Non-pigmented ciliary epithelial cell (primary cell): ENCODE data around the gene ZNF574.
"Not testable (repeated sequence)": the region's sequence is repeated elsewhere in the genome, so short reads cannot be mapped to it uniquely, and the experiment has no call there.

ENCODE experiments used
- DNase-seq: peaks from one replicate; pipeline ENCODE4 v3.0.0-alpha.2; 2010; ENCODE audit warnings: low read depth

The ZNF574 gene

DNA sequence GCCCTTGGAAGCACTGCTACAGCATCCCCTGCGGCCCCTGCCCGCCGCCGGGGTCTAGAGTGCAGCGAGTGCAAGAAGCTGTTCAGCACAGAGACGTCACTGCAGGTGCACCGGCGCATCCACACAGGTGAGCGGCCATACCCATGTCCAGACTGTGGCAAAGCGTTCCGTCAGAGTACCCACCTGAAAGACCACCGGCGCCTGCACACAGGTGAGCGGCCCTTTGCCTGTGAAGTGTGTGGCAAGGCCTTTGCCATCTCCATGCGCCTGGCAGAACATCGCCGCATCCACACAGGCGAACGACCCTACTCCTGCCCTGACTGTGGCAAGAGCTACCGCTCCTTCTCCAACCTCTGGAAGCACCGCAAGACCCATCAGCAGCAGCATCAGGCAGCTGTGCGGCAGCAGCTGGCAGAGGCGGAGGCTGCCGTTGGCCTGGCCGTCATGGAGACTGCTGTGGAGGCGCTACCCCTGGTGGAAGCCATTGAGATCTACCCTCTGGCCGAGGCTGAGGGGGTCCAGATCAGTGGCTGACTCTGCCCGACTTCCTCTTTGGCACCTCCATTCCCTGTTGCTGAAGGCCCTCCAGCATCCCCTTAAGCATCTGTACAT lies 4.9 kb downstream of the ZNF574 start:
- DNase-seq: no peak

DNA sequence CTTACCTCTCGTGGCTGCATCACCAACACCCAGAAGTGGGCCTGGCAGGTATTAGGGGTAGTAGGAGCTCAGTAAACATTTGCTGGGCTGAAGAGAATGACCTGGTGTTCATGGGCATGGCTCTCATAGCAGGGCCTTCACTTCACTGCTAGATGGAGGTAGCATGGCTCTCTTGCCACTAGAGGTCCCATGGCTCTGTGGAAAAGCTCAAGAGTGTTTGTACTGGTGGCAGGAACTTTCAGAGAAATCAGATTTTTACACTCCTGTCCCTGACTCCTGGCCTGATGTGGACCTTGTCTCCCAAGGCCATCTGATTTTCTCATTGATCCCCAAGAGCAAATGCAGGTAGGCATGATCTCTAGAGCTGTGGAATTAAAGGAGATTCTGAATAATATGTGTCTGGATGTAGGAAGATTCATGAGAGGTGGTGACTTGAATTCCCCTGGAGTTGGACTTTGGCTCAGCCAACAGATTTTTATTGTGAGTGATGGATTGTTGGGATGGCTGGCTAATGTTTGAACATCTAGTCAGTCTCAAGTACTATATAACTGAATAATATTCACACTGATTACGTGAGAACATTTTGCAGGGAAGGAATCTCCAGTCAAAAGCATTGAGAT lies 5.7 kb downstream of the ZNF574 start:
- DNase-seq: no peak

DNA sequence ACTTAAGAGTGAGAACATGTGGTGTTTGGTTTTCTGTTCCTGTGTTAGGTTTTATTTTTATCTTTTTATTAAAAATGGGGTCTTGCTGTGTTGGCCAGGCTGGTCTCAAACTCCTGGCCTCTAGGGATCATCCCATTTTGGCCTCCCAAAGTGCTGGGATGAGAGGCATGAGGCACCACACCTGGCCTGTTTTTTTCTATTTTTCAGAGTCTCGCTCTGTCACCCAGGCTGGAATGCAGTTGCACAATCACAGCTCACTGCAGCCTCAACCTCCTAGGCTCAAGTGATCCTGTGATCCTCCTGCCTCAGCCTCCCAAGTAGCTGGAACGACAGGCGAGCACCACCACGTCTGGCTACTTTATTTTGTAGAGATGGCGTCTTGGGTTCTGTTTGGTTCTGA lies 7.6 kb downstream of the ZNF574 start:
- DNase-seq: no peak

DNA sequence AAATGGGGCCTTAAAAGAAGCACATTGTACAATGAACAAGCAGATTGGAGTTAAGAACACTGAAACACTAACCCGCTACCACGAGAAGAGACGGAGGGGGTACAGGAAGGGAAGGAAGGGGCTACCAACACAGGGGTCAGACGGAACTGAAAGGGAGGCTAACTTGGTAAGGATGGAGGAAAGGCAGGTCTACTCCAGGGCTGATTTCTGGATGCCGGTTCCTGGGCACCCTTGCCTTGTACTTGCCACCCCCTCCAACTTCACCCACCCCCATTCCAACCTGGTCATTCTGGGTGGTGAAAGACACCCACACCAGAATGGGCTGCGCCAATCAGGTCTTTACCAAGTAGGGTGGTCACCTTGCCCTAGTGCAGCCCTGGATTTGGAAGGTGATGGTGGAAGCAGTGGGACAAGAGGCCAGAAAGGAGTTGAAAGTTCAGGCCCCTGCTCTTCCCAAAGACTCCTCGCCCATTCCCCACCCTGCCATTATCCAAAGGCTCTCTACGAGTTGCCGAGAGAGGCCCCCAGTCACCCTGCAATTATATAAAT lies 10.3 kb downstream of the ZNF574 start:
- DNase-seq: no peak

DNA sequence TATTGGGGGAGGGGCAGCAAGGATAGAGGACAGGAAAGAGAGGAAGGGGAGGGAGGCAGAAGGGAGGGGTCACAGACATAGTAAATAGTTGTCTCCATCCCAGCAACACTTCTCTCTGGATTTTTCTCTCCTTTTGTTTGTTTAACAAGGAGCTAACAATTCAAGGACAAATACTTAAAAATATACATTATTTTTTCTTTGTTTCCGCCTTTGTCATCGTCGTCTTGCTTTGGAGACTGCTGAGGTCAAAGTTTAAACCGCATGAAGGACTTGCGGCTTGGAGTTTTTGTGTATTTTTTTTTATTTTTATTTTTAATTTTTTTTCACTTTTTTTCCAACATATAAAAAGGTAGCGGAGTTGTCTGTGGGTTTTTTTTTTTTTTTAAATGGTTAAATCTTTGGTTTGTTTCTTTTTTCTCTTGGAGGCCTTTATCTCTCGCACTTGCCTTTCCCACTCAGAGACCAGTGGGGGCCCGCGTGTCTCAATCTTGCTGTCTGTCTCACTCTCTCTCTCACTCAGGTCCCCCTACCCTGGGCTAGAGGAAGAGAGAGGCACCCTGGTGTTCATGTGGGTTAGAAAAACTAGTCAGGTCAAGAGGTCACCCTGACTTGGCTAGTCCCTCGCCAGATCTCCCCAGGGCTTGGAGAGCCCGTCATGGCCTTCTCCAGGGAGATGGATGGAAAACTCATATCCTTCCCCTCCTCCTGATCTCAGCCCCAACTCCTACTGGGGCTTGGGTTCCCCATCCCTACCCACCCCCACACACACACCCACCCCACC lies 11.0 kb downstream of the ZNF574 start:
- DNase-seq: no peak

DNA sequence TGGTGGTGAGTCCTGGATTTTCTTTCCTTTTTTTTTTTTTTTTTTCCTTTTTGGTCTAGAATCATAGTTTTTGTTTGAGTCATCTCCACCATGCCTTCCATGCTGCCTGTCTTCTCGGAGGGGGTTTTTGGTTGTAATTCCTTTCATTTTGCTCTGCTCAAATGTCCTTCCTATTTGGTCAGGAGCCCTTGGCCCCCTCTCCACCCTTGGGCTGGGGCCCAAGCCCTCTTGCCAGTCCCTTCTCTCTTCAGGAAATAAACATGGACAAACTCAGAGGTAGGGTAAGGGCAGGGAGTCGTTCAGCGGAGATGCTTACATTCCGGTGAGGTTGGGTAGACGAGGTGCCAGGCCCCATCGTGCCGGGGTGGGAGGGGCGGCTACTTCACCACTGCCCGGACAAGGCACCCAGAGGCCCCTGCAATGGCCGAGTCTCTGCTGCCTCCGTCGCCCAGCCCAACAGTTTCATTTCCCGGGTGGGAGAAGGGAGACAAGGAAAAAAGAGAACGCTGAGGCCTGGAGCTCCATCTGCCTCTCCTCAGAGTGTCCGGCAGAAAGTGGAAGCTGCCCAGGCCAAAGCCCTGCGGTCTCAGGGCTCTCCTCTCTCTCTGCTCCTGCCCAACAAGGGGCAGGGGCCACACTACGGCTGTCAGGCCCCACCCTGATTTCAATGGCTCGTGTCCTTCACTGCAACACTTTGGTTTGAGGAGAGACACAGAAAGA lies 12.7 kb downstream of the ZNF574 start:
- peak; percentile 60 for DNase-seq

DNA sequence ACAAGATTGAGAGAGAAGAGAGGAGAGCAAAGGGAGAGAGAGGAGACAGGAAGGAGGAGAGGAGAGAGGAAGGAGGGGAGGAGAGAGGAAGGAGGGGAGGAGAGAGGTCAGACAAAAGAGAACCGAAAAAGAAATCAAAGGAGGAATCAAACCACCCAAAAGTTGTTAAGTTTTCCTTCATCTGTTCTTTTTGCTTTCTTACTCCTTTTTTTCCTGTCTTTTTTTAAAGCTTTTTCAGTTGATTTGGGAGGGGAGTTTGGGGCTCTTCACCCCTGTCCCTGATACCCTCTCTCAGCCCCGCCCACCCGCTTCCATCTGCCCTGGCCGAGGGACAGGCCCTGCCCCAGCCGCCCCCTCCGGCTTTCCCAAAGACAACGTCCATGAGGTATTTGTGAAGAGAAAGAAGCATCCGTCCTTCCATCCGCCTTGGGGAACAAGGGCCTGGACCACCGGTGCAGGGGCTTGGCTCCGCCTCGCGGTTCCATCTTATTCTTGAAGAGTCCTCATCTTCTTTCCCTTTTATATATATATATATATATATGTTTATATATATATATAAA lies 13.3 kb downstream of the ZNF574 start:
- DNase-seq: no peak

DNA sequence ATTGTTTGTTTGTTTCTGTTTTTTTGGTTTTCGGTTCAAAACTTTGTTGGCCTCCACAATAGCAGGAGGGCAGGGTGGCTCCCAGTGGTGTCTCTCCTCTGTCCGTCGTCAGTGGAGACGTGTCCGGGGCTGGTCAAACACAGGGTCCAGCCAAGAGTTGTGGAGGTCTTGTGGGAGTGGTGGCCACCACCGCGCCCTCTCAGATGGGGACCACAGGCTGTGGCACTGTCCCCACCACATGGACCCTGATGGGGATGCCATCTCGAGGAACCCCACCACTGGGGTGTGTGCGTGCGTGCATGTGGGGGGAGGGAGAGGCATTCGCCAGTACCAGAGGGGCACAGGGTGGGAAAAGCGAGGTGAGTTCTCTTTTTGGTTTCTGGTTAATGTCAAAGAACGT lies 13.8 kb downstream of the ZNF574 start:
- no peak for DNase-seq

DNA sequence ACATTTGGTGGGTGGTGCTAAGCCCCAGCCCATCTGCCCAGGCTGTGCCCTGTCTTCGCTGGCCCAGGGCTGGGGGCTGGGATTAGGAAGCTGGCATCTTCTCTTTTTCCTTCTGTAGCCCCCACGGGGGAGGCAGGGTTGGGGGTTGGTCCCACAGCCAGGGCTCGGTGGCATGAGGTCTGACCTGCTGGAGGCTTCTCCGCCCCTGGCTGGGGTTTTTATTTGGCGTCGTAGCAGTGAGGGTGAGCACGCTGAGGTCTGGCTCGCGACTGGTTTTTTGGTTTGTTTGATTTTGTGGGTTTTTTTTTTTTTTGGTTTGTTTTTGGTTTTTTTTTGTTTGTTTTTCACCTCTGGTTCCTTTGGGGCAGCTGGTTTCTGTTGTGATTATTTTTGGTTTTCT lies 14.7 kb downstream of the ZNF574 start:
- DNase-seq: no peak

DNA sequence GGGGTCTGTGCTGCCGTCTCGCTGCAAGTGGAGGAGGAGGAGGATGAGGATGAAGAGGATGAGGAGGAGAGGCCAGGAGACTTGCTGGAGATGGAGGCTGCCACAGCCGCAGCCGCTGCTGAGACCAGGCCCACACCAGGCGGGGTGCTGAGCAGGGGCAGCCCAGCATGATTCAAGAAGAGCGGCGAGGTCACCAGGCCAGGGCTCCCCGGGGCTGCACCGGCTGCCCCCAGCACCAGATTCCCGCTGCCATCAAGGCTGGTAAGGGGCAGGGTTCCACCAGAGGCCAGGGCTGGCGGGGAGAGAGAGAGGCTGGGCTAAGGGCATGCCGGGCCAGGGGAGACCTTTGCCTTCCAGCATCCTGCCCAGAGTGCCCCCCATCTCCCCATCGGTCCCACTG lies 15.3 kb downstream of the ZNF574 start:
- DNase-seq: no peak

DNA sequence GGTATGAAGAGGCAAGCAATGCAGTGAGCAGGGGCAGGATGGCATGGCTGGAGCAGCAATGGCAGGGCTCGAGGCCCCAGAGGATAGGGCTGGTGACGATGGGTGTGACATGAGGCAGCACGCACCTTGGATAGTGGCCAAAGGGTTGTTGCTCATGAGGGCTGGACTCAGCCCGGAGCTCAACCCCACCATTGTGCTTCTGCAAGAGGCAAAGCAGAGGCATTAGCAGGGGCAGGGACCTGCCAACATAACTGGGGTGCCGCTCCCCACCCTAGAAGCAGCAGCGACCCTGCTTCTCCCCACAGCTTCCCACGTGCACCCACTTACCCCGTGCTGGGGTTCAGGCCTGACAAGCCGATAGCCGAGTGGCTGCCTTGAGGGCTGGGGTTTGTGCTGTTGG lies 15.8 kb downstream of the ZNF574 start:
- no peak for DNase-seq

DNA sequence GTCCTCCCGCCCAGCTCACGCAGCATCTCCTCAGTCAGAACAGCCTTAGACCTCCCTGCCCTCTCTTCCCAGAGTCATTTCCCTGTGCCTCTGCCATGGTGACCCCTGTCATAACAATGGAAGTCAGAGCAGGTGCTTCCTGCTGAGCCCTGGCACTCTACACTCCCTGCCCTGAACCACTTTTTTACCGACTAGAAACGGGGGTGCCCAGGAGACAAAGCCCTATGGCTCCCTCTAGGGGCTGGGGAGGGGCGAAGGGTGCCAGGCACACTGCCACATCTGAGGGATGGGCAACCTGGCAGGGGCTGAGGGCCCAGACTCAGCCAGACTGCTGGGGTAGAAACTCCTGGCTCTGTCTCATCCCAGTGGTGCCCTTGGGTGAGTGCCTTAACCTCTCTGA lies 16.4 kb downstream of the ZNF574 start:
- DNase-seq: no peak

DNA sequence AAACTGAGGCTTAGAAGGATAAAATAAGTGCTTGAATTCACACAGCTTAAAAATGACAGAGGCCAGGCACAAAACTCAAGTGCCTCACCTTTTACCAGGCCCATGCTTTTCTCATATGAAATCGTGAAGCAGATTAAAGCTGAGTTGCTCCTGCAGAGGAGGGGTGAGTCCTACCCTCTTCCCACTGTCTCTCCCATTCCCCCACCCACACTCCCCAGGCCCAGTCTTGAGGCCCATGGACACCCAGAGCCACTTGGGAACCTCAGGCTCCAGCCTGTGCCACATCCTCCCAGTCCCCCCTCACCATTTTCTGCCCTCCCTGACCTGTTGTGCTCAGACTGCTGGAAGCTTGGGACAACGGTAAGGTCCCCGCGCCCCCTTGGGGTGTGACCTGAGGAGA lies 17.5 kb downstream of the ZNF574 start:
- DNase-seq: no peak

DNA sequence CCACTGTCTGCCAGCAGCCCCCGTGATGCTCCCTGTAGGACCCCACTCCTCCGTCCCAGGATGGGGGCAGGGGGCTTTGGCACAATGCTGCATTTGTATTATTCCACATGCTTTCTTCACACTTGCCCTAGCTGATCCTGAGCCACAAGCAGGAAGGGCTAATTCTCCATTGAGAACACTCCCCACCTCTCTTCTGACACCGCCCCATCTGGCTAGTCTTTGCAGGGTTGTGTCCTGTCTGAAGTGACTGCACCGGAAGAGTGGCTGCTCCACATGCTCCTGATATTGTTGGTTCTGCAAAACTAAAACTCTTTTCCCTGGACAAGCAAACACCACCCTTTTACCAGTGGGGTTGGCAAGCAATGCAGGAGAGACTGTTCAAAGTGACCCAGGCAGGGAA lies 18.0 kb downstream of the ZNF574 start:
- DNase-seq: no peak

DNA sequence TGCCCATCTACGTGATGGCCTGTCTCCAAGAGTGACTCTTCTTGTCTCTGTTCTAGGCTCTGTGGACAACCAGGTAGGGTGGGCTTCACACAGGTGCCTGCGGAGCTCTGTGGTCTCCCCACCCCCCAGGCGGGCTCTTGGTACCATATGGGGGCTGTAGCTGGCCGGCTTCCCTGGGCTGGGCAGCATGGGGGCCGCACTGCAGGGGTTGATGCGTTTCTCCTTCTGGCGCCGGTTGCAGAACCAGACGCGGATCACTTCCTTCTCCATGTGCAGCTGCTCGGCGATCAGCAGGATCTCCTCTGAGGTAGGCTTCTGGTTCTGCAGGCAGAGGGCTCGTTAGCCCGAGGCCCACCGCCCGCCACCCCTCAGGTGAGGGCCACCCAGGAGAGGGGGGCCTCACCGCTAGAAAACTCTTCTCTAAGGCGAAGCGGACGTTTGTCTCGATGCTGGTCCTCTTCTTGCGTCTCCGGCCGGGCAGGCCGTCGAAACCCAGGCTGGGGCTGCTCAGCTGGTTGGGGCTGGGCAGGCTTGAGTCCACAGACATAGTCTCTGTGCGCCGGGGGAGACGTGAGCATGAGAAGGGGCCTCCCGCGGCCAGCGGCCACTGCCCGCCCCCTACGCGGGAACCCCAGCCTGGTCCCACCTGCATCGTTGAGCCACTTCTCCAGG lies 19.3 kb downstream of the ZNF574 start:
- no peak for DNase-seq

DNA sequence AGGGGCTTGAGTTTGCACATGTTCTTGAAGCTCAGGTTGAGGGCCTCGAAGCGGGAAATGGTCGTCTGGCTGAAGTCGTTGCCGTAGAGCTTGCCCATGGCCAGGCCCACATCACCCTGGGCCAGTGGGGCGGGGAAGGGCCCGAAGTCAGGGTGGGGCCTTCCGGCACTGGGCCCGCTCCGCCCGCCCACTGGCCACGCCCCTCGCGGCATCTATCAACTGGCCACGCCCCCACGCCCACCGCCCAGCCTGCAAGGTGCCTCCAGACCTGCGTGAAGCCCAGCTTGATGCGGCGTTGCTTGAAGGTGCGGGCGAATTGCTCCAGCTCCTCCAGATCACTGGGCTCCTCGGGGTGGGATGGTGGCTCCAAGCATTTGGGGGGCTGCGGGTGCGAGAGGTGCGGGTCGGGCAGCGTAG lies 19.9 kb downstream of the ZNF574 start:
- no peak for DNase-seq

DNA sequence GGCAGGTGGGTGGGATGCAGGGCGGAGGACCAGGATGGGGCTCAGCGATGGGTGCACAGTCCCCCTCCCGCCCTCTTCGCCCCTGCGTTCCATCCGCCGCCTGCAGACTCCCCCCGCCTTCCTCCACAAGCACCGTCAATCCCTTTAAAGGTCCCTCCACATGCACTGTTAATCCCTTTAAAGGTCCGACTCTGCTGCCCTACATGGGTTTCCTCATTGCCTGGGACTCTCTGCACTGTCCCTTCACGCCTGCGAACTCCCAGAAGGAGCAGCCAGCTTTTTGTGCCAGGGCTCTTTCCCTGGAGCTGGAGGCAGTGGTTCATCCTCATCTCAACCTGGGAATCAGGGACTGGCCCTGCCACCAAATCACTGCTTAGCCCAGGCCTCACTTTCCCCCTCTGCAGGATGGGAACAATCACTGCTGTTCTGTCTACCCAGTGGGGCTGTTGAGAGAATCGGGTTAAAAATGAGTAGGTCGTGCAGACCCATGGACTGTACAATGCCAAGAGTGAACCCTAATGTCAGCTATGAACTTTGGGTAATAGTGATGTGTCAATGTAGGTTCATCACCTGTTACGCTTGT lies 20.4 kb downstream of the ZNF574 start:
- no peak for DNase-seq

DNA sequence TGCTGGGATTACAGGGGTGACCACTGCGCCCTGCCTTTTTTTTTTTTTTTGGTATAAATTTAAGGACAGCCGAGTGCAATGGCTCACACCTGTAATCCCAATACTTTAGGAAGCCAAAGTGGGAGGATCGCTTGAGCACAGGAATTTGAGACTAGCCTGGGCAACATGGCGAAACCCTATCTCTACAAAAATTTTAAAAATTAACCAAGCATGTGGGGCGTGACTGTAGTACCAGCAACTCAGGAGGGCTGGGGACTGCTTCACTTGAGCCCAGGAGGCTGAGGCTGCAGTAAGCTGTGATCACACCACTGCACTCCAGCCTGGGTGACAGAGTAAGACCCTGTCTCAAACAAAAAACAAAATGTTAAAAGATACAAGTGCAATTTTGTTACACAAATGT lies 21.5 kb downstream of the ZNF574 start:
- no peak for DNase-seq

DNA sequence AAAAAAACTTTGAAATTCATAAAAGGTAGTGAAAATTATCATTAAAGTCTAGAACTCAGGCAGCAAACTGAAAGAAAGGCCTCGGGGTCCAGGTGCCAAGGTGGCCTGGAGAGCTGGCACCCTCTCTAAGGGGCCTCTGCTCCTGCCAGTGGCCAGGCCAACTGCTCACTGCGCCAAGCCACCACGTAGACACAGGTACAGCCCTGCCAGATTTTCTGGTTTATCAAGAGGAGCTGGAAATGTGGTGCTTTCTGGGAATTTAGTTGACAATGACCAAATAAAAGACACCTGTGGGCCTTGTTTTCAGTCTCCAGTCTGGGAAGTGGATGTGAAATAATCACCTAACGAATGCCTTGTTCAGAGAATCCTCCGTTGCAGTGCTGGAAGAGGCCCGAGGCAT lies 22.8 kb downstream of the ZNF574 start:
- DNase-seq: no peak

DNA sequence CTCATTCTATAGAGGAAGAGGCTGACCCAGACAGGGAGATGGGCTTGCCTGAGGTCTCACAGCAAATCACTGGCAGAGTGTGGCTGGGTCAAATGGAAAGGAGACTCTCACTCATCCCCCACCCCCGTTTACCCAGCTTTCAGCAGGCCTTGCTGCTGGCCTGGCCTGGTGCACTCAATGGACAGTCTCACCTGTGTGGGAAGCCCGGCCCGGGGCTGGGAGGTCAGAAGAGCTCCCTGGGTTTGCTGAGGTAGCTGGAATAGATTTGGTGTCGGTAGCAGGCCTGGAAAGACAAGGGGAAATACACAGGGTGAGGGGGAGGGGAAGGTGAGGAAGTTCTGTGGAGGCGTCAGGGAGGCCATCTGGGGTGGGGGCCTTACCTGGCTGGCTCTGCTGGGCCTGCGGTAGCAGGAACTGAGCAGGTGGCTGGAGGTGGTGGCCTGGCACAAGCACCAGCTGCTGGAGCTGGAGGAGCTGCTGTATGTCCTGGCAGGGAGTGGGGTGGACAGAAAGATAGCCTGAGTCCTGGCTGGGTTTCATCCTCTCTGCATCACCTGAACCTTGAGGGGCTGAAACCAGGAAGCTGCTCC lies 23.5 kb downstream of the ZNF574 start:
- DNase-seq: no peak

DNA sequence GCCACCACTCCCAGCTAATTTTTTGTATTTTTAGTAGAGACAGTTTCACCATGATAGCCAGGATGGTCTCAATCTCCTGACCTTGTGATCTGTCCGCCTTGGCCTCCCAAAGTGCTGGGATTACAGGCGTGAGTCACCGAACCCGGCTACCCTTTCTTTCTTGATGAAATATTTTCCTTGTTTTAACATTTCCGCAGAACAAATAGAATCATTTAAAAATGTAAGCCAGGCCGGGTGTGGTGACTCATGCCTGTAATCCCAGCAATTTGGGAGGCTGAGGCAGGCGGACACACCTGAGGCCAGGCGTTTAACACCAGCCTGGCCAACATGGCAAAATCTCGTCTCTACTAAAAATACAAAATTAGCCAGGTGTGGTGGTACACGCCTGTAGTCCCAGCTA lies 24.3 kb downstream of the ZNF574 start:
- not testable (repeated sequence) for DNase-seq
